Limb (tissue), 2 donors: ENCODE data around the gene ATL2.

Source experiments
- DNase-seq, 2 donors: peaks; one replicate each; pipeline ENCODE4 v3.0.0-alpha.2; 2016; ENCODE audit errors: extremely low spot score in 2 of 2

ATL2 gene

GRCh38 chr2:38248707-38249106 lies 128.4 kb downstream of the ATL2 start:
- DNase-seq, result no peak

- peak in 1 of 2 donors; percentile 22 for DNase-seq
Measured at GRCh38 chr2:38248255-38248654, 128.8 kb downstream of the ATL2 start.

GRCh38 chr2:38246105-38246504 lies 131.0 kb downstream of the ATL2 start:
- no peak for DNase-seq

GRCh38 chr2:38245114-38245641 lies 131.9 kb downstream of the ATL2 start:
- no peak for DNase-seq

- DNase-seq, result no peak
Measured at GRCh38 chr2:38244301-38244700, 132.8 kb downstream of the ATL2 start.
